ENCODE results near the gene PIK3R1. TPM values are rescaled to one million over a fixed set of nuclear protein-coding genes. Genes with fewer than 3 reads are reported as not detected.
A peak's percentile ranks its signal among the peaks of the same experiment; 100 is the strongest.

PIK3R1 gene
- total RNA-seq, 1 donor from 2014 or later = 166 TPM

GRCh38 chr5:68285075-68285840 is 69.7 kb downstream of the PIK3R1 start:
- intact Hi-C loops (cut with DNase I) = loop anchor here (5.0 to 10.0 kb wide), 4 partner anchors 57 to 722 kb away; no protein-coding TSS in a partner anchor
- no peak for DNase-seq (ENCODE audit: low spot score)

- intact Hi-C loops (cut with DNase I) = loop anchor here (1.0 to 10.0 kb wide), 6 partner anchors 56 to 721 kb away; no protein-coding TSS in a partner anchor
- no peak for DNase-seq (ENCODE audit: low spot score)
Measured at GRCh38 chr5:68285851-68286611, 70.5 kb downstream of the PIK3R1 start.

- intact Hi-C loops (cut with DNase I) = loop anchor here (1.0 to 10.0 kb wide), 6 partner anchors 56 to 721 kb away; no protein-coding TSS in a partner anchor
- DNase-seq (ENCODE audit: low spot score) = no peak
Measured at GRCh38 chr5:68286612-68286912, 71.0 kb downstream of the PIK3R1 start.

GRCh38 chr5:68287631-68287975 is 72.0 kb downstream of the PIK3R1 start:
- DNase-seq (ENCODE audit: low spot score) = no peak
- intact Hi-C loops (cut with DNase I) = loop anchor here (2.0 to 10.0 kb wide), 5 partner anchors 55 to 720 kb away; no protein-coding TSS in a partner anchor

GRCh38 chr5:68287976-68288706 is 72.6 kb downstream of the PIK3R1 start:
- DNase-seq (ENCODE audit: low spot score) = peak; percentile 86
- intact Hi-C loops (cut with DNase I) = loop anchor here (1.0 to 10.0 kb wide), 8 partner anchors 23 to 719 kb away; no protein-coding TSS in a partner anchor

GRCh38 chr5:68288707-68289134 is 73.2 kb downstream of the PIK3R1 start:
- intact Hi-C loops (cut with DNase I) = loop anchor here (1.0 to 10.0 kb wide), 7 partner anchors 24 to 719 kb away; no protein-coding TSS in a partner anchor
- no peak for DNase-seq (ENCODE audit: low spot score)

- intact Hi-C loops (cut with DNase I) = loop anchor here (2.0 to 10.0 kb wide), 6 partner anchors 25 to 718 kb away; no protein-coding TSS in a partner anchor
Measured at GRCh38 chr5:68289498-68289897, 73.9 kb downstream of the PIK3R1 start.

GRCh38 chr5:68290260-68290674 is 74.7 kb downstream of the PIK3R1 start:
- intact Hi-C loops (cut with DNase I) = no loop called here
- no peak for DNase-seq (ENCODE audit: low spot score)

More at GRCh38 chr5:68289498-68289897, 73.9 kb downstream of the PIK3R1 start:
- DNase-seq (ENCODE audit: low spot score) = no peak

- intact Hi-C loops (cut with DNase I) = no loop called here
- no peak for DNase-seq (ENCODE audit: low spot score)
Measured at GRCh38 chr5:68290847-68291246, 75.3 kb downstream of the PIK3R1 start.

GRCh38 chr5:68292316-68292715 is 76.8 kb downstream of the PIK3R1 start:
- intact Hi-C loops (cut with DNase I) = no loop called here
- no peak for DNase-seq (ENCODE audit: low spot score)

GRCh38 chr5:68295772-68296171 is 80.2 kb downstream of the PIK3R1 start:
- intact Hi-C loops (cut with DNase I) = no loop called here
- no peak for DNase-seq (ENCODE audit: low spot score)

GRCh38 chr5:68296895-68297294 is 81.3 kb downstream of the PIK3R1 start:
- intact Hi-C loops (cut with DNase I) = no loop called here
- no peak for DNase-seq (ENCODE audit: low spot score)

GRCh38 chr5:68297656-68298055 is 82.1 kb downstream of the PIK3R1 start:
- no peak for DNase-seq (ENCODE audit: low spot score)
- intact Hi-C loops (cut with DNase I) = no loop called here

GRCh38 chr5:68298479-68298878 is 82.9 kb downstream of the PIK3R1 start:
- DNase-seq (ENCODE audit: low spot score) = no peak
- intact Hi-C loops (cut with DNase I) = no loop called here

GRCh38 chr5:68299105-68299504 is 83.5 kb downstream of the PIK3R1 start:
- intact Hi-C loops (cut with DNase I) = no loop called here

GRCh38 chr5:68299575-68299974 is 84.0 kb downstream of the PIK3R1 start:
- intact Hi-C loops (cut with DNase I) = no loop called here
- no peak for DNase-seq (ENCODE audit: low spot score)

More at GRCh38 chr5:68299105-68299504, 83.5 kb downstream of the PIK3R1 start:
- no peak for DNase-seq (ENCODE audit: low spot score)

GRCh38 chr5:68303038-68303738 is 87.6 kb downstream of the PIK3R1 start:
- DNase-seq (ENCODE audit: low spot score) = no peak
- intact Hi-C loops (cut with DNase I) = no loop called here

GRCh38 chr5:68303754-68304420 is 88.3 kb downstream of the PIK3R1 start:
- intact Hi-C loops (cut with DNase I) = no loop called here
- DNase-seq (ENCODE audit: low spot score) = no peak

Data from cardiac septum (tissue), 1 donor.